Activated CD4-positive, alpha-beta memory T cell treated with anti-CD3 and anti-CD28 coated beads, Interleukin-2, amount 10 ng/mL, durations not matched to agents 7 days and 5 days (primary cell): ENCODE measurements around the gene ISCU. TPM values are rescaled to one million over a fixed set of nuclear protein-coding genes. Genes with fewer than 3 reads are reported as not detected.
"Not testable (repeated sequence)": the region's sequence is repeated elsewhere in the genome, so short reads cannot be mapped to it uniquely, and the experiment has no call there.

Experiments
- CTCF ChIA-PET: fragments of 350-600 bp; sonication (Branson Sonifier 250); formaldehyde crosslinking; loops from one replicate; lab custom pipeline; 2021; ENCODE audit warnings: antibody characterized with exemption, inconsistent platforms; lab: Charles Lee
- POLR2A ChIA-PET: fragments of 350-600 bp; sonication (Branson Sonifier 250); formaldehyde crosslinking; loops from one replicate; lab custom pipeline; 2021; ENCODE audit warnings: antibody characterized with exemption; lab: Charles Lee
- DNase-seq: peaks from one replicate; pipeline ENCODE4 v3.0.0-alpha.2; 2020
- H3K27ac Mint-ChIP-seq: one replicate; pipeline ENCODE4 v1.8.0; 2021; ENCODE audit warnings: mild to moderate bottlenecking, mixed read lengths
- H3K27me3 Mint-ChIP-seq: one replicate; pipeline ENCODE4 v1.8.0; 2021; ENCODE audit warnings: mixed read lengths
- H3K36me3 Mint-ChIP-seq: one replicate; pipeline ENCODE4 v1.8.0; 2021; ENCODE audit warnings: low read depth, mixed read lengths
- H3K4me1 Mint-ChIP-seq: one replicate; pipeline ENCODE4 v1.8.0; 2021; ENCODE audit warnings: mixed read lengths
- H3K4me3 Mint-ChIP-seq: one replicate; pipeline ENCODE4 v1.8.0; 2021; ENCODE audit warnings: mild to moderate bottlenecking, mixed read lengths
- H3K9me3 Mint-ChIP-seq: one replicate; pipeline ENCODE4 v1.8.0; 2021; ENCODE audit warnings: mixed read lengths
- total RNA-seq, 2 experiments: library from RNA; stranded (reverse); gene quantifications; one replicate each; pipeline ENCODE4 v1.2.3, GENCODE V29; 2021

Gene ISCU
- total RNA-seq, 2 experiments from 2014 or later: 69.9 to 74.1 TPM

DNA sequence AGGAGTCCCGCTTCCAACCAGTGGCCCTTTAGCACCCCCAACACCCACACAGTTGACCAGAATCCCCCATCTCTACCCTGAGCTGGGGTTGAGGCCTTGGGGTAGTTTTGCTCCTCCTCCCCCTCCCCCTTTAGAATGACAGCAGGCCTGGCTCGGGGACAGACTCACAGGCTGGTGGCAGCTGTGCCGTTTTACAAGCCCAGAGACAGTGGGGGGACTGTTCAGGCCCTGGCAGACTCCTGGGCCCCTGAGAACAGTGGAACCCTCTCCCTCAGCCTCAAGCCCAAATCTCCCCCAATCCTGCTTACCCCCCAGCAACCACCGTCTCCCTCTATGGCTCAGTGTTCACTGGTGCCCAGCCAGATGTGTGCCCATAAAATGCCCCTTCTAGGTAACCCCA is 25.4 kb downstream of the ISCU start:
- no peak for DNase-seq
- ChIA-PET CTCF (no interaction called here), POLR2A (no interaction called here)
- no peaks in the 10 kb centered on the region for H3K36me3 Mint-ChIP-seq
- H3K27ac Mint-ChIP-seq: no peak overlapping the region
- H3K9me3 Mint-ChIP-seq: no peaks in the 10 kb centered on the region
- no peaks in the 10 kb centered on the region for H3K4me1 Mint-ChIP-seq
- no peak overlapping the region for H3K4me3 Mint-ChIP-seq
- H3K27me3 Mint-ChIP-seq: peaks cover 5% of the 10 kb centered on the region

- Mint-ChIP-seq H3K4me3 (no peak overlapping the region), H3K4me1 (no peaks in the 10 kb centered on the region), H3K9me3 (no peaks in the 10 kb centered on the region), H3K36me3 (no peaks in the 10 kb centered on the region), H3K27me3 (peaks cover 5% of the 10 kb centered on the region), H3K27ac (no peak overlapping the region)
- DNase-seq: no peak
- POLR2A ChIA-PET: no interaction called here
- CTCF ChIA-PET: no interaction called here
Measured at GRCh38 chr12:108589028-108589839, 26.8 kb downstream of the ISCU start.

GRCh38 chr12:108589840-108590229 is 27.4 kb downstream of the ISCU start:
- H3K4me3 Mint-ChIP-seq: no peak overlapping the region
- ChIA-PET POLR2A (no interaction called here), CTCF (interaction anchor here (0.6 kb wide), 1 partner anchor 360 kb away, joined by 3 read pairs; no protein-coding TSS in a partner anchor)
- no peak overlapping the region for H3K27ac Mint-ChIP-seq
- H3K27me3 Mint-ChIP-seq: peaks cover under 1% of the 10 kb centered on the region
- no peak for DNase-seq
- H3K36me3 Mint-ChIP-seq: no peaks in the 10 kb centered on the region
- no peaks in the 10 kb centered on the region for H3K4me1 Mint-ChIP-seq
- H3K9me3 Mint-ChIP-seq: no peaks in the 10 kb centered on the region

DNA sequence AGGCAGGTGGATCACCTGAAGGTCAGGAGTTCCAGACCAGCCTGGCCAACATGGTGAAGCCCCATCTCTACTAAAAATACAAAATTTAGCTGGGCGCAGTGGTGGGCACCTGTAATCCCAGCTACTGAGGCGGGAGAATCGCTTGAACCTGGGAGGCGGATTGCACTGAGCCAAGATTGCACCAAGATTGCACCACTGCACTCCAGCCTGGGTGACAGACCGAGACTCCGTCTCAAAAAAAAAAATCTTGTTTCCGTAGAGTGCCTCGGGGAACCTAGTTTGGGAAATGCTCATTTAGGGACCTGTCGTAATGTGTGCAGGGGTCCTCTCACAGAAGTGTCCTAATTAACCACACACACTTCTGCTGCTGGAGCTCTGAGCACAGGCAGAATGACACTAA is 28.1 kb downstream of the ISCU start:
- H3K4me3 Mint-ChIP-seq, H3K4me1 Mint-ChIP-seq, H3K9me3 Mint-ChIP-seq, POLR2A ChIA-PET, H3K27ac Mint-ChIP-seq, DNase-seq, H3K36me3 Mint-ChIP-seq, H3K27me3 Mint-ChIP-seq: not testable (repeated sequence)
- CTCF ChIA-PET: interaction anchor here (0.6 kb wide), 1 partner anchor 359 kb away, joined by 3 read pairs; no protein-coding TSS in a partner anchor

DNA sequence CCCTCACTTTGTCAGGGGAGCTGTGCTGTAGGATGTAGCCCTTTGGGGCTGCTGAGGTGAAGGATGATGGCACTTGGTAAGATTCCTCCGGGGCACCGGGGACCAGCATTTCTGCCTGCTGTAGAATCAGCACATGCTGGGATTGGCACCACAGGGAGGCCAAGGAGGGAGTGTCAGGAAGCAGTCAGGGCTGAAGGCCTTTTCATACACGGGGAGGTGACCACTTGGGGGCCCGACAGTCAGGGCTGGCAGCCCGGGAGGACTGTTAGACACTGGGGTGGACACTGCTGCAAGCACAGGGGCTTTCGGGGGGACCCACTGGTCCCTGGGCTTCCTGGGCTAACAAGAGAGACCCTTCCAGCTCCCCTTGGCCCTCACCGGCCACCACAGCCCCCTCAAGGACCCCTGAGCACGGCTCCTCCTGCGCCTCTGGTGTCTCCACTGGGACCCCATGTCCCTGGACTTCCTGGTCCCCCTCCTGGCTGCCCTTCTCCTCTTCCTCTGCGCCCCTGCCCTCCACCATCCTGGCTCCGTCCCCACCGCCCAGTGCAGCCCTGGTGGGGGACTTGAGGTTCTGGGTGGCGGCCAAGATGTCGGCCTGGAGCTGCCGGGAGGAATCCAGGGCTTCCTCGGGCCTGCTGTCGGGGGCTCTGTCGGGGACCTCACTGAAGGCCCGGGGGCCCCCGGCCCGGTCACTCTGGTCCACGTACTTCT is 29.0 kb downstream of the ISCU start:
- H3K27me3 Mint-ChIP-seq: no peaks in the 10 kb centered on the region
- no peak for DNase-seq
- H3K9me3 Mint-ChIP-seq: no peaks in the 10 kb centered on the region
- no peaks in the 10 kb centered on the region for H3K4me1 Mint-ChIP-seq
- CTCF ChIA-PET: interaction anchor here (0.5 kb wide), 1 partner anchor 26 kb away, joined by 3 read pairs; no protein-coding TSS in a partner anchor
- POLR2A ChIA-PET: no interaction called here
- no peaks in the 10 kb centered on the region for H3K36me3 Mint-ChIP-seq
- no peak overlapping the region for H3K27ac Mint-ChIP-seq
- no peak overlapping the region for H3K4me3 Mint-ChIP-seq

DNA sequence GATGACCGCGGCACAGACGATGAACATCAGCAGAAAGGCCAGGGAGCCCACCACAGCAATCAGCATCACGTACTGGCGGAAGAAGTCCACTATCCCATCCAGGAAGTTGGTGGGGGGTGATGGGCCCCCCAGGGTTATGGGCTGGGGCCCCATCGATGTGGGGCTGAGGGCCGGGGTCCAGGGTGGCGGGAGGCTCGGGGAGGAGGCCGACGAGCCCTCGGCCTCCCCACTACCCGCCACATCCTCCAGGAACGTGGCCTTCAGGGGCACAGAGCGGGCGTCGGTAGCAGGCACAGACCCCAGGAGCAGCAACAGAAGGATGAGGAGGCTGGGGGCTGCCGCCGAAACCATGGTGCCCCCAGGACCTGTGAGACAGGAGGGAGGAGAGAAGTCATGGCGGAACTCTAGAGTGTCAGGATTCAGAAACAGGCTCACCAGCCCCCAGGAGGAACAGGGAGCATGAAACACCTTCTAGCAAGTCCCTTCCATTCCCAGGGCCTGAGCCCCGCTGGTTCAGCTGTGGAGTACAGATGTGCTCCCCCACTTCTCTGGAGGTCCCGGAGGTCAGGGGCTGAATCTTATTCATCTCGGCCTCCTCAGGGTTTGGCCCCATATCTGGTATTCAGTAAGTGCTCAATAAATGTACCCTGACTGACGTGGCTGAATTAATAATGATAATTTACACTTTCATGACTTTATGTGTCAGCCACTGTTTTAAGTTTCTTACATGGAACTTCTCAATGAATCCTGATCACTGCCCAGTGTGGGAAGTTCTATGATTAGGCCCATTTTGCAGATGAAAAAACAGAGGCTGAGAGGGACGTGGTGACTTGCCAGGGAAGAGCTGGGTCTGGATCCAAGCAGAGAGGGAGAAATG is 29.9 kb downstream of the ISCU start:
- no peak overlapping the region for H3K27ac Mint-ChIP-seq
- no peak overlapping the region for H3K4me3 Mint-ChIP-seq
- no peak for DNase-seq
- no peaks in the 10 kb centered on the region for H3K9me3 Mint-ChIP-seq
- no peaks in the 10 kb centered on the region for H3K4me1 Mint-ChIP-seq
- POLR2A ChIA-PET: no interaction called here
- CTCF ChIA-PET: no interaction called here
- no peaks in the 10 kb centered on the region for H3K27me3 Mint-ChIP-seq
- H3K36me3 Mint-ChIP-seq: no peaks in the 10 kb centered on the region

DNA sequence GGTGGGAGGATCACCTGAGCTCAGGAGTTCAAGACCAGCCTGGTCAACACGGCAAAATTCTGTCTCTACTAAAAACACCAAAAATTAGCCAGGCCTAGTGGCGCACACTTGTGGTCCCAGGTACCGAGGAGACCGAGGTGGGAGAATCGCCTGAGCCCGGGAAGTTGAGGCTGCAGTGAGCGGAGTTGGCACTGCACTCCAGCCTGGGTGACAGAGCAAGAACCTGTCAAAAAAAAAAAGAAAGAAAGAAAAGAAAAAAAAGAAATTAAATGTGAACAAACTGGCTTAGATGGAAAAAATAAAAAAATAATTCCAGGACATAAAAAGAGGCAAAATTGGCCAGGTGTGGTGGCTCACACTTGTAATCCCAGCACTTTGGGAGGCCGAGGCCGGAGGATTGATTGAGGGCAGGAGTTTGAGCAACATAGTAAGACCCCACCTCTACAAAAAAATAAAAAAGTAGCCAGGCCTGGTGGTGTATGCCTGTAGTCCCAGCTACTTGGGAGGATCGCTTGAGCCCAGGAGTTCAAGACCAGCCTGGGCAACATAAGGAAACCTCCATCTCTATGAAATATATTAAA is 32.0 kb downstream of the ISCU start:
- DNase-seq: no peak
- CTCF ChIA-PET: interaction anchor here (1.1 kb wide), 1 partner anchor 24 kb away, joined by 3 read pairs; no protein-coding TSS in a partner anchor
- no peaks in the 10 kb centered on the region for H3K4me1 Mint-ChIP-seq

DNA sequence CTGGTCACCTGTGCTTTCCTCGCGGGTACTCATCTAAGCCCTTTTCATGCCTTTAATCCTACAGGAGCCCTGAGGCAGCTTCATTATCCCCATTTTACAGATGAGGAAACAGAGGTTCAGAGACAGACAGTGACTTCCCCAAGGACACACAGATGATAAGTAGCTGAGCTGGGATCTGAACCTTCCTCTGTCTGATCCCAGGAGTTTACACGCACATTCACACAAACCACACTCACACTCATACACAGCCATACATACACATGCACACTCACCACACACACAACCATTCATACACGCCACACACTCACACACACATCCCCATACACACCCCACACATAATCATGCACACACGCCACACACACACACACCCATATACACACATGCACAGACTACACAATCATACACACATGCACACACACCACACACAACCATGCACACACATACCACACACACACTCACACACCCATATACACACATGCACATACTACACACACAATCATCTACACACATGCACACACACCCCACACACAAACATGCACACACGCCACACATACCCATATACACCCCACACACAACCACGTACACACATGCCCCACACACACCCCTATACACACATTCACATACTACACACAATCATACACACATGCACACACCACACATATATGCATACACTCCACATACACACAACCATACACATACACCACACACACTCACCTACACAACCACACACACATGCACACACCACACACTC is 32.7 kb downstream of the ISCU start:
- Mint-ChIP-seq H3K36me3 (no peaks in the 10 kb centered on the region), H3K4me3 (no peak overlapping the region), H3K27ac (no peak overlapping the region), H3K27me3 (no peaks in the 10 kb centered on the region), H3K4me1 (no peaks in the 10 kb centered on the region), H3K9me3 (no peaks in the 10 kb centered on the region)
- ChIA-PET CTCF (no interaction called here), POLR2A (no interaction called here)
- no peak for DNase-seq

More for the DNA sequence above, 32.0 kb downstream of the ISCU start:
- H3K36me3 Mint-ChIP-seq: no peaks in the 10 kb centered on the region
- POLR2A ChIA-PET: no interaction called here
- no peak overlapping the region for H3K4me3 Mint-ChIP-seq
- H3K27me3 Mint-ChIP-seq: no peaks in the 10 kb centered on the region
- no peak overlapping the region for H3K27ac Mint-ChIP-seq
- H3K9me3 Mint-ChIP-seq: no peaks in the 10 kb centered on the region

DNA sequence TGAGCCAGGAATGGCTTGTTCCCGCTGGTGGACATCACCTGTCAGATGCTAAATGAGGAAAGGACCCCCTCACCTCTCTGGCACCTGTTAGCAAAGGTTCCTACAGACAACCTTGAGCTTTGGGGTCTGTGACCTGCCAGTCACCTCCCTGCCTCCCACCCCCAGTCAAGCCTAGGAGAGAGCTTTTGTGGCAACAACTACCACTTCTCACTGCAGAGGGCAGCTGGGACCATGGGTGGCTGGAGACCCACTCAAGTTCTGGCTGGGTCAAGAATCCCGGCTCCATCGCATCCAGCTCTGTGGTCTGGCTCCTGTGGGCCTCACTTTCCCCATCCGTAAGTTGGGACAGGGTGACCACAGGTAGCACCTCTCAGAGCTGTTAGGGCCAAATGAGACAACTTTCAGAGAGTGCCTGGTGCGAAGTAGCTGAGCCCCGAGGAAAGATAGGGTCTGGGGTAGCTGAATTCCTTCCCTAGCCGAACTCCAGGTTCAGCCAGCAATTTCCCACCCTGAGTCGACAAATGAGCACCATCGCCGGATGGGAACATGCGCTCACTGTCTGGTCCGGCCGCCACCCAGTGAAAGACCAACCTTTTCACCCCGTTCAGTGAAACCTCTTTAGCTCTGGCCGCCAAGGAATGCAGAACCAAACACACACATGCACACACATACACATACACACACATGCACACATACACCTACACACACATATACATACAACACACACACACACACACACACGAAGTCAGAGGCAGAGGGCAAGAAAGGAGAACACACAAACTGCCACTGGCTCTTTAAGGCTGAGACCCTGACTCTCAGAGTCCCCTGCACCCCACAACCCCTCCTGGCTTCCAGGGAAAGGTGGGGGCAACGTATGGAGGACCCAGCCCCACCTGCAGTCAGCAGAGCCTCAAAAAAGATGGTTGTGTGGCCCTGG is 33.6 kb downstream of the ISCU start:
- ChIA-PET CTCF (no interaction called here), POLR2A (interaction anchor here (1.1 kb wide), 1 partner anchor 42 kb away, joined by 3 read pairs; no protein-coding TSS in a partner anchor)
- no peaks in the 10 kb centered on the region for H3K36me3 Mint-ChIP-seq
- H3K27me3 Mint-ChIP-seq: no peaks in the 10 kb centered on the region
- DNase-seq: no peak
- no peaks in the 10 kb centered on the region for H3K4me1 Mint-ChIP-seq
- H3K27ac Mint-ChIP-seq: no peak overlapping the region
- no peak overlapping the region for H3K4me3 Mint-ChIP-seq
- H3K9me3 Mint-ChIP-seq: no peaks in the 10 kb centered on the region

DNA sequence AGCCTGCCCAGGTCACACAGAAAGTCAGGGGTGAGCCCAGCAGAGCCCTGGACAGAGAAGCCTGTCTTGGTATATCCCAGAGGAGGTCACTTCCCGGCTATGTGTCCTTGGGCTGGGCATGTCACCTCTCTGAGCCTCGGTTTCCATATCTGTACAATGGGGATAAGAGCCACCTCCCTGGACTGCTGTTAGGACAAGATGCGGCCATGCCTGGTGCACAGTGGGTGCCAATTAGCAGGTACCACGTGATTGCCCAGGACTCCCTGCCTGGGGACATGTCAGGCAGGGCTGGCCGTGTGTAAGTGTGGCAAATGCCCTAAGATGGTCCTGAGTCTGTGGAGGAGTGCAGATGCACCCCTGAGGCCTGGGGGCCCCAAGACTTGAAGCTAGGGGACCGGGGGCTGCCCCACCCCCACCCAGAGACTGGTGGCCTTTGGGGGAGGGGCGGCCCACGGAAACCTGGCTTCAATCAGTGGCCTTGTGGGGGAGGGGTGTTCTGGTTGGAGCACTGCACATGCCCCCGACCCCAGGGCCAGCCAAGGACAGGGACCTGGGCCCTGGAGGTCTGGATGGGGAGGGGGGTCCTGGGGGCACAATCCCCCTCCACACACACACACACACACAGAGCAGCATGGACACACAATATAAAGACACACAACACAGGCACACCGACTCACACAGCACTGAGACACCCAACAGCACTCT is 34.6 kb downstream of the ISCU start:
- no peak for DNase-seq
- POLR2A ChIA-PET: interaction anchor here (1.1 kb wide), 1 partner anchor 41 kb away, joined by 3 read pairs; no protein-coding TSS in a partner anchor
- no peaks in the 10 kb centered on the region for H3K9me3 Mint-ChIP-seq
- no peaks in the 10 kb centered on the region for H3K4me1 Mint-ChIP-seq
- CTCF ChIA-PET: no interaction called here
- no peak overlapping the region for H3K27ac Mint-ChIP-seq
- H3K36me3 Mint-ChIP-seq: no peaks in the 10 kb centered on the region
- H3K4me3 Mint-ChIP-seq: no peak overlapping the region
- H3K27me3 Mint-ChIP-seq: no peaks in the 10 kb centered on the region
